Fibroblast of lung (primary cell): ENCODE data around the gene SLC22A17. TPM values are rescaled to one million over a fixed set of nuclear protein-coding genes. Genes with fewer than 3 reads are reported as not detected.
"Not testable (repeated sequence)": the region's sequence is repeated elsewhere in the genome, so short reads cannot be mapped to it uniquely, and the experiment has no call there.

Experiments
- DNase-seq, 2 donors: peaks; one replicate each; pipeline versions ENCODE4 v3.0.0 to v3.0.0-alpha.2; 2010; ENCODE audit warnings: low read depth in 2 of 2
- H2AFZ ChIP-seq: 2 replicates; pipeline ENCODE4 v1.5.1; 2012; ENCODE audit warnings: low read length, control low read depth, inconsistent platforms
- H3K27ac ChIP-seq: 2 replicates; pipeline ENCODE4 v1.5.1; 2011; ENCODE audit warnings: low read length, control low read depth; ENCODE audit not compliant: insufficient read depth
- H3K27me3 ChIP-seq: 2 replicates; pipeline ENCODE4 v1.5.1; 2011; ENCODE audit warnings: mild to moderate bottlenecking, low read length; ENCODE audit not compliant: control insufficient read depth, insufficient read depth
- H3K36me3 ChIP-seq: 2 replicates; pipeline ENCODE4 v1.5.1; 2011; ENCODE audit warnings: low read length; ENCODE audit not compliant: control insufficient read depth, insufficient read depth
- H3K4me1 ChIP-seq: 2 replicates; pipeline ENCODE4 v1.5.1; 2011; ENCODE audit warnings: low read length; ENCODE audit not compliant: control insufficient read depth, insufficient read depth; ENCODE audit errors: extremely low read depth
- H3K4me2 ChIP-seq: 2 replicates; pipeline ENCODE4 v1.5.1; 2011; ENCODE audit warnings: low read length, control low read depth; ENCODE audit not compliant: insufficient read depth; ENCODE audit errors: extremely low read depth
- H3K4me3 ChIP-seq, 4 experiments: fragments of 200-600 bp in 1 of 4; sonication (generic) in 1 of 4; replicated peaks in 1 of 4; 2 replicates each; pipeline ENCODE4 v1.5.1; 2011 to 2016; ENCODE audit warnings: low read length in 4 of 4, low read depth in 3 of 4, mild to moderate bottlenecking in 3 of 4, control low read depth in 2 of 4, inconsistent platforms in 1 of 4, mixed read lengths in 1 of 4; ENCODE audit not compliant: insufficient read depth in 1 of 4; ENCODE audit errors: control extremely low read depth in 1 of 4
- H3K79me2 ChIP-seq: 2 replicates; pipeline ENCODE4 v1.5.1; 2012; ENCODE audit warnings: mild to moderate bottlenecking, low read length, inconsistent platforms; ENCODE audit not compliant: control insufficient read depth, insufficient read depth
- H3K9ac ChIP-seq: 2 replicates; pipeline ENCODE4 v1.5.1; 2011; ENCODE audit warnings: mild to moderate bottlenecking, low read length, control low read depth; ENCODE audit not compliant: insufficient read depth
- H3K9me3 ChIP-seq: 2 replicates; pipeline ENCODE4 v1.5.1; 2012; ENCODE audit warnings: low read depth, low read length; ENCODE audit not compliant: control insufficient read depth, insufficient read depth
- H4K20me1 ChIP-seq: 2 replicates; pipeline ENCODE4 v1.5.1; 2011; ENCODE audit warnings: low read length; ENCODE audit not compliant: control insufficient read depth, insufficient read depth; ENCODE audit errors: extremely low read depth
- CTCF ChIP-seq, 2 donors: IDR thresholded peaks in 1 of 2; conservative IDR thresholded peaks in 1 of 2; 1 replicate in 1 of 2; 2 replicates in 1 of 2; pipeline ENCODE4 v1.5.1; 2011 to 2012; ENCODE audit warnings: low read length in 2 of 2, control low read depth in 1 of 2, inconsistent platforms in 1 of 2, low read depth in 1 of 2, mild to moderate bottlenecking in 1 of 2
- EZH2 ChIP-seq: IDR thresholded peaks from 2 replicates; pipeline ENCODE4 v1.5.1; 2012; ENCODE audit warnings: low read length, control low read depth, mild to moderate bottlenecking; ENCODE audit errors: missing control alignments
- polyA plus RNA-seq, 2 donors: library from polyadenylated mRNA; depleted of rRNA in 1 of 2; stranded (reverse) in 1 of 2; unstranded in 1 of 2; fragments of >200 nt; gene quantifications; 2 replicates each; pipeline ENCODE4 v1.2.1, GENCODE V29; 2011 to 2012; ENCODE audit warnings: missing spikeins in 1 of 2
- total RNA-seq: library from RNA; depleted of rRNA; stranded (reverse); fragments of >200 nt; gene quantifications from 2 replicates; pipeline ENCODE4 v1.2.1, GENCODE V29; 2014

SLC22A17 gene
- total and polyA plus RNA-seq, 2 donors (not counting 1 experiment from before 2014, with no cell fraction given): 7.9 to 23.1 TPM

- H3K9me3 ChIP-seq: no peaks in the 10 kb centered on the region
- H3K36me3 ChIP-seq: peaks cover 10% of the 10 kb centered on the region
- H4K20me1 ChIP-seq: no peaks in the 10 kb centered on the region
- H3K4me3 ChIP-seq: no peak overlapping the region
- H3K9ac ChIP-seq: no peak overlapping the region
- no peak overlapping the region for H3K27ac ChIP-seq
- peaks cover 4% of the 10 kb centered on the region for H3K4me1 ChIP-seq
- H3K27me3 ChIP-seq: no peaks in the 10 kb centered on the region
- TF ChIP-seq EZH2 (no peak), CTCF (conservative IDR thresholded peaks at IDR 0.05 in 1 of 2, IDR thresholded peaks at IDR 0.05 in 1 of 2; ENCODE audit: low read depth in 1 of 2, low read length in 2 of 2) (no peak)
- DNase-seq: no peak
- H3K79me2 ChIP-seq: peaks cover 22% of the 10 kb centered on the region
- H2AFZ ChIP-seq: no peak overlapping the region
- H3K4me2 ChIP-seq: no peak overlapping the region
These were observed 26.0 kb downstream of the SLC22A17 start for GRCh38 chr14:23326491-23327332.

GRCh38 chr14:23325746-23326145, 26.9 kb downstream of the SLC22A17 start:
- H3K27ac ChIP-seq, H2AFZ ChIP-seq, H3K4me3 ChIP-seq, H3K36me3 ChIP-seq, DNase-seq, H3K4me1 ChIP-seq, H4K20me1 ChIP-seq, H3K9me3 ChIP-seq, H3K27me3 ChIP-seq, H3K4me2 ChIP-seq, H3K9ac ChIP-seq: not testable (repeated sequence)
- peaks cover 22% of the 10 kb centered on the region for H3K79me2 ChIP-seq

GRCh38 chr14:23324993-23325392, 27.7 kb downstream of the SLC22A17 start:
- peaks cover 13% of the 10 kb centered on the region for H3K36me3 ChIP-seq
- H3K79me2 ChIP-seq: peaks cover 22% of the 10 kb centered on the region
- H3K4me3 ChIP-seq: no peak overlapping the region
- no peak overlapping the region for H3K27ac ChIP-seq
- no peaks in the 10 kb centered on the region for H3K27me3 ChIP-seq
- H3K4me1 ChIP-seq: peaks cover 4% of the 10 kb centered on the region
- no peak for TF ChIP-seq EZH2
- no peak for TF ChIP-seq CTCF (conservative IDR thresholded peaks at IDR 0.05 in 1 of 2, IDR thresholded peaks at IDR 0.05 in 1 of 2; ENCODE audit: low read depth in 1 of 2, low read length in 2 of 2)
- no peak for DNase-seq
- H3K9ac ChIP-seq: no peak overlapping the region
- no peak overlapping the region for H3K4me2 ChIP-seq
- no peak overlapping the region for H2AFZ ChIP-seq
- no peaks in the 10 kb centered on the region for H3K9me3 ChIP-seq
- no peaks in the 10 kb centered on the region for H4K20me1 ChIP-seq
